CD4-positive, alpha-beta T cell (primary cell): ENCODE data around the gene ZSCAN22. TPM values are rescaled to one million over a fixed set of nuclear protein-coding genes. Genes with fewer than 3 reads are reported as not detected.
A peak's percentile ranks its signal among the peaks of the same experiment; 100 is the strongest.

Experiments
- ATAC-seq: fragments of 200-7000 bp; cut with Tn5 transposase; one replicate; pipeline ENCODE4 v1.10.0; 2022; ENCODE audit warnings: mild to moderate bottlenecking; ENCODE audit not compliant: poor library complexity
- CTCF ChIA-PET: fragments of 350-600 bp; sonication (Branson Sonifier 250); formaldehyde crosslinking; loops from one replicate; lab custom pipeline; 2021; ENCODE audit warnings: antibody characterized with exemption, inconsistent platforms; lab: Charles Lee
- POLR2A ChIA-PET: fragments of 350-600 bp; sonication (Branson Sonifier 250); formaldehyde crosslinking; loops from one replicate; lab custom pipeline; 2021; ENCODE audit warnings: antibody characterized with exemption, inconsistent platforms; lab: Charles Lee
- DNase-seq, 14 experiments: peaks; one replicate each; pipeline ENCODE4 v3.0.0-alpha.2; 2013 to 2020; ENCODE audit warnings: mixed read lengths in 2 of 14
- H3K27ac ChIP-seq, 2 donors: one replicate each; pipeline versions ENCODE4 v1.5.1 to v1.7.0; 2013; ENCODE audit warnings: low read length in 2 of 2, low read depth in 1 of 2, mild to moderate bottlenecking in 1 of 2
- H3K27me3 ChIP-seq, 2 experiments: 1 replicate in 1 of 2; 2 replicates in 1 of 2; pipeline versions ENCODE4 v1.6.1 to v1.7.0; 2013; ENCODE audit warnings: low read length in 2 of 2, control low read depth in 1 of 2, mild to moderate bottlenecking in 1 of 2, moderate library complexity in 1 of 2; ENCODE audit not compliant: insufficient read depth in 2 of 2, control insufficient read depth in 1 of 2
- H3K36me3 ChIP-seq: one replicate; pipeline ENCODE4 v1.6.1; 2013; ENCODE audit warnings: low read length, control low read depth; ENCODE audit not compliant: insufficient read depth
- H3K4me1 ChIP-seq: one replicate; pipeline ENCODE4 v1.6.1; 2013; ENCODE audit warnings: low read length, control low read depth; ENCODE audit not compliant: insufficient read depth
- H3K4me3 ChIP-seq: one replicate; pipeline ENCODE4 v1.5.1; 2013; ENCODE audit warnings: mild to moderate bottlenecking, low read length, moderate library complexity
- H3K9me3 ChIP-seq, 2 experiments: 1 replicate in 1 of 2; 2 replicates in 1 of 2; pipeline versions ENCODE4 v1.6.1 to v1.7.0; 2013; ENCODE audit warnings: low read length in 2 of 2, mild to moderate bottlenecking in 2 of 2, control low read depth in 1 of 2, moderate library complexity in 1 of 2; ENCODE audit not compliant: control insufficient read depth in 1 of 2, insufficient read depth in 1 of 2
- H3K27ac Mint-ChIP-seq: one replicate; pipeline ENCODE4 v1.8.0; 2020; ENCODE audit warnings: mixed read lengths
- H3K27me3 Mint-ChIP-seq: one replicate; pipeline ENCODE4 v1.8.0; 2021; ENCODE audit warnings: mixed read lengths
- H3K36me3 Mint-ChIP-seq: one replicate; pipeline ENCODE4 v1.8.0; 2021; ENCODE audit warnings: low read depth, mixed read lengths
- H3K4me1 Mint-ChIP-seq: one replicate; pipeline ENCODE4 v1.8.0; 2021; ENCODE audit warnings: low read depth, mixed read lengths
- H3K4me3 Mint-ChIP-seq: one replicate; pipeline ENCODE4 v1.8.0; 2020; ENCODE audit warnings: mild to moderate bottlenecking, mixed read lengths
- H3K9me3 Mint-ChIP-seq: one replicate; pipeline ENCODE4 v1.8.0; 2020; ENCODE audit warnings: mixed read lengths
- CTCF ChIP-seq: fragments of 200-600 bp; IDR thresholded peaks from one replicate; pipeline ENCODE4 v1.8.0; 2022; ENCODE audit warnings: antibody characterized with exemption, mild to moderate bottlenecking
- intact Hi-C, 2 experiments: fragments of 100-400 bp; cut with DNase I in 1 of 2; cut with micrococcal nuclease in 1 of 2; formaldehyde crosslinking; loops; one replicate each; pipeline versions ENCODE4 v1.15.1 to v1.9.0; 2023 to 2025; cut with DNase I, micrococcal nuclease
- total RNA-seq, 174 experiments: library from RNA in 2 of 174; stranded (reverse) in 2 of 174; gene quantifications; one replicate each; pipeline ENCODE4 v1.2.3 and lab custom pipeline; 2021 to 2026

Gene ZSCAN22
- total RNA-seq, 2 experiments from 2014 or later: 0.77 to 0.81 TPM

- no peaks in the 10 kb centered on the region for H3K27me3 Mint-ChIP-seq
- POLR2A ChIA-PET: no interaction called here
- Histone ChIP-seq H3K4me1 (peaks cover 7% of the 10 kb centered on the region), H3K27ac (no peak overlapping the region), H3K9me3 (peaks cover 0 to 9% of the 10 kb centered on the region in 2 experiments), H3K4me3 (no peak overlapping the region), H3K36me3 (peaks cover 83% of the 10 kb centered on the region), H3K27me3 (no peaks in the 10 kb centered on the region)
- H3K4me1 Mint-ChIP-seq: peaks cover 39% of the 10 kb centered on the region
- H3K27ac Mint-ChIP-seq: no peak overlapping the region
- peak overlapping the region; percentile 6 for H3K4me3 Mint-ChIP-seq
- no peaks in the 10 kb centered on the region for H3K9me3 Mint-ChIP-seq
- H3K36me3 Mint-ChIP-seq: peaks cover 98% of the 10 kb centered on the region
- DNase-seq (no peak), ATAC-seq (no peak)
- CTCF ChIA-PET: no interaction called here
- TF ChIP-seq CTCF: no peak
- intact Hi-C loops: no loop called here
Observed at GRCh38 chr19:58311345-58311865, 15.4 kb upstream of the ZSCAN22 start.

- no peak for ATAC-seq
Observed at GRCh38 chr19:58315580-58315979, 11.2 kb upstream of the ZSCAN22 start.

GRCh38 chr19:58317476-58318072, 9.2 kb upstream of the ZSCAN22 start:
- Mint-ChIP-seq H3K4me3 (no peak overlapping the region), H3K36me3 (peaks cover 42% of the 10 kb centered on the region), H3K9me3 (no peaks in the 10 kb centered on the region), H3K4me1 (no peaks in the 10 kb centered on the region), H3K27me3 (no peaks in the 10 kb centered on the region), H3K27ac (no peak overlapping the region)
- DNase-seq (peak in 3 of 14 experiments; percentile 16 to 57 (median 55)), ATAC-seq (no peak)
- intact Hi-C loops: no loop called here
- POLR2A ChIA-PET: interaction anchor here (0.6 to 1.4 kb wide), 2 partner anchors 13 to 15 kb away, joined by 3 to 4 read pairs; partner anchors contain the start of gene ERVK3-1
- no peaks in the 10 kb centered on the region for H3K4me1 ChIP-seq
- H3K4me3 ChIP-seq: no peak overlapping the region
- peaks cover 33% of the 10 kb centered on the region for H3K36me3 ChIP-seq
- CTCF ChIA-PET: interaction anchor here (0.7 kb wide), 1 partner anchor 13 kb away, joined by 3 read pairs; no protein-coding TSS in a partner anchor
- no peaks in the 10 kb centered on the region for H3K27me3 ChIP-seq
- H3K9me3 ChIP-seq: peaks cover 0 to 12% of the 10 kb centered on the region in 2 experiments
- no peak overlapping the region for H3K27ac ChIP-seq
- TF ChIP-seq CTCF: no peak

More at GRCh38 chr19:58315580-58315979, 11.2 kb upstream of the ZSCAN22 start:
- no peak for DNase-seq
- Mint-ChIP-seq H3K4me1 (peaks cover 3% of the 10 kb centered on the region), H3K4me3 (no peak overlapping the region), H3K9me3 (no peaks in the 10 kb centered on the region), H3K27me3 (no peaks in the 10 kb centered on the region), H3K27ac (no peak overlapping the region), H3K36me3 (peaks cover 59% of the 10 kb centered on the region)
- POLR2A ChIA-PET: no interaction called here
- intact Hi-C loops: no loop called here
- TF ChIP-seq CTCF: no peak
- CTCF ChIA-PET: no interaction called here
- peaks cover 0 to 12% of the 10 kb centered on the region in 2 experiments for H3K9me3 ChIP-seq
- H3K4me1 ChIP-seq: no peaks in the 10 kb centered on the region
- no peak overlapping the region for H3K27ac ChIP-seq
- peaks cover 48% of the 10 kb centered on the region for H3K36me3 ChIP-seq
- H3K27me3 ChIP-seq: no peaks in the 10 kb centered on the region
- no peak overlapping the region for H3K4me3 ChIP-seq
